UCSD-AML1 (cell line): ENCODE measurements around the gene GRM8.

ENCODE experiments used
- DNase-seq: peaks from one replicate; lab custom pipeline; 2025; ENCODE audit not compliant: unreplicated experiment; lab: John Stamatoyannopoulos, UW

The GRM8 gene

GRCh38 chr7:127035203-127035849, 217.4 kb downstream of the GRM8 start:
- no peak for DNase-seq

GRCh38 chr7:127034186-127034806, 218.4 kb downstream of the GRM8 start:
- no peak for DNase-seq

- DNase-seq, result no peak
Observed at GRCh38 chr7:127029823-127030222, 222.9 kb downstream of the GRM8 start.

GRCh38 chr7:127021857-127022256, 230.9 kb downstream of the GRM8 start:
- DNase-seq, result no peak

- no peak for DNase-seq
Observed at GRCh38 chr7:127021019-127021738, 231.6 kb downstream of the GRM8 start.

GRCh38 chr7:127018889-127019288, 233.9 kb downstream of the GRM8 start:
- no peak for DNase-seq

- DNase-seq, result no peak
Observed at GRCh38 chr7:127017196-127017595, 235.5 kb downstream of the GRM8 start.

GRCh38 chr7:127000725-127001124, 252.0 kb downstream of the GRM8 start:
- DNase-seq, result no peak

GRCh38 chr7:126996659-126997058, 256.1 kb downstream of the GRM8 start:
- no peak for DNase-seq

GRCh38 chr7:126993626-126994213, 259.0 kb downstream of the GRM8 start:
- DNase-seq, result no peak

- DNase-seq, result no peak
Observed at GRCh38 chr7:126988022-126988421, 264.7 kb downstream of the GRM8 start.

GRCh38 chr7:126979722-126980121, 273.0 kb downstream of the GRM8 start:
- no peak for DNase-seq

GRCh38 chr7:126978865-126979264, 273.9 kb downstream of the GRM8 start:
- DNase-seq, result no peak

GRCh38 chr7:126973066-126973465, 279.7 kb downstream of the GRM8 start:
- DNase-seq, result no peak

- DNase-seq, result no peak
Observed at GRCh38 chr7:126972571-126972970, 280.2 kb downstream of the GRM8 start.

GRCh38 chr7:126959649-126960048, 293.1 kb downstream of the GRM8 start:
- DNase-seq, result no peak

GRCh38 chr7:126958367-126958766, 294.4 kb downstream of the GRM8 start:
- DNase-seq, result no peak

- DNase-seq, result no peak
Observed at GRCh38 chr7:126957443-126957842, 295.3 kb downstream of the GRM8 start.

- no peak for DNase-seq
Observed at GRCh38 chr7:126953461-126953860, 299.3 kb downstream of the GRM8 start.

GRCh38 chr7:126948664-126949063, 304.1 kb downstream of the GRM8 start:
- no peak for DNase-seq

GRCh38 chr7:126940723-126941307, 311.9 kb downstream of the GRM8 start:
- no peak for DNase-seq

GRCh38 chr7:126937171-126937570, 315.6 kb downstream of the GRM8 start:
- no peak for DNase-seq
